ENCODE measurements around the gene FASTK. TPM values are rescaled to one million over a fixed set of nuclear protein-coding genes. Genes with fewer than 3 reads are reported as not detected.

Gene FASTK
- total RNA-seq, 1 experiment from 2014 or later = 141 TPM

DNA sequence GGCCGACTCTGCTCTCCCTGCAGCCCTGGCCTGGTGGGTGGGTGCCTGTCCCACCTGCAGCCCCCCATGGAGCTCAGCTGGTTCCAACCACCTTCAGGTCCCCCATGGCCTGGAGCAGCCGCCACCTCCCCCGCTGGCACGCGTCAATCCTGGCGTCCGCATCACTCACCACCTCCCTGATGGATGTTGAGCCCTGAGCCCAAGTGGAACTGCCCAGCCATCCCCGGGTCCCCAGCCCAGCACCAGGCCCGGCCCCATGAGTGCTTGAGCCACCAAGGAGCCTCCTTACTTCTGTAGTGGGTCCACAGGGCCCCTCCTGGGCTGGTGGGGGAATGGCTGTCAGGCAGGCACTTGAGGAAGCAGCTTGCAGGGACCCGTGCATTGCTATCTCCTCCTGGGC lies 20.3 kb upstream of the FASTK start:
- DNase-seq (ENCODE audit: low read depth) = no peak

DNA sequence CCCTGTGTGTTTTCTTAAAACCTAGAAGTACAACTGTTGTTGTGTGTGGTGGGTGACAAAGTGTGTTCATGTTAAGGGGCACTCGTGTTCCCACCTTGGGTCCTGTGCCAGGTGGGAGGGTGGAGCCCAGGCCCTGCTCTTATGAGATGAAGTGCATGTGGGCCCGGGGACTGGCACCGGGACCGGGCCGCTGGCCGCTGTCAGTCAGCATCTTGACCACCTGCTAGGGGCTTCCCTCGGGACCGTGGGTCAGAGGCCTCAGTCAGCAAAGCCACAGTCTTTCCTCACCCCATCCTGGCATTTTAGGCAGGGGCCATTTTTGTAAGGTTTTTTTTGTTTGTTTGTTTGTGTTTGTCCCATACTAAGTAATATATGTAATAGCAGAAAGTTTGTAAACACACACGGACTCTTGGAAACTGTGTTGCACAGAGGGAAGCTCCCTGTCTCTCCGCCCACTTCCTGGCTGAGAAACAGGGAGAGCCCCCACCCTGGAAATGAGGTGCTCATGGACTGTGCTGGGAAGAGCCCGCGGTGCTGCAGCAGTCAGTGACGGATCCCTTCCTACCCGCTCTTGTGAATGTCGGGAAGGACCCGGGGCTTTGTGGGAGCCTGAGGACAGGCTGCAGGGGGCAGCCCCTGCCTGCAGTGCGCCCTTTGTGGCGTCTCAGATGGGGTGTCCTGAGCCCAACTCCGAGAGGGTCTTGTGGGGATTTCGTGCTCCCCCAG lies 19.0 kb upstream of the FASTK start:
- DNase-seq (ENCODE audit: low read depth) = peak; percentile 57

DNA sequence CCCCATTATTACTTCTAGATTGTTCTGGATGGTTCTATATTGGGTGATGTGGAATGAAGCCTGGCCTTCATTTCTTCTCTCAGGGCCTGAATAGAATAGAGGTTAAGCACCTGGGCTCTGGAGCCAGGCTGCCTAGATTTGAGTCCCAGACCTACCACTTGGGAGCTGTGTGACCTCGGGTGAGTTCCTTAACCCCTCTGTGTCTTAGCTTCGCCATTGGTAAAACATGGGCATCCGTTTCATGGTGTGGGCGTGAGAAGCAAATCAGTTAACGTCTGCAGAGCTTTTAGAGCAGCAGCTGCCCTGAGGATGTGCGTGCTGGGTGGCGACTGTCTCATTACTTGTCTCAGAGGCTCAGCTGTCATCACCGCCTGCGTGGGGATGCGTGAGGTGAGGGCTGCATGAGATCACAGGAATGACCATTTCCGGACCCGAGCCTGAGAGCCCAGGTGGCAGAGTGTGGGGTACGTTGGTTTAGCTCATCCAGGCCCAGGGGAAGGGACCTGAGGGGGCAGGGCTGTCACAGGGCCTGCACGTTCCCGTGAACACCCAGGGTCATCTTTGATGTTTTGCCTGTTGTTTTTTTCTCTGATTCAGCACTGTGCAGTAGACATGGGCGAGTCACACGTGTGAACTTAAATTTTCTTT lies 15.3 kb upstream of the FASTK start:
- DNase-seq (ENCODE audit: low read depth) = peak; percentile 85

DNA sequence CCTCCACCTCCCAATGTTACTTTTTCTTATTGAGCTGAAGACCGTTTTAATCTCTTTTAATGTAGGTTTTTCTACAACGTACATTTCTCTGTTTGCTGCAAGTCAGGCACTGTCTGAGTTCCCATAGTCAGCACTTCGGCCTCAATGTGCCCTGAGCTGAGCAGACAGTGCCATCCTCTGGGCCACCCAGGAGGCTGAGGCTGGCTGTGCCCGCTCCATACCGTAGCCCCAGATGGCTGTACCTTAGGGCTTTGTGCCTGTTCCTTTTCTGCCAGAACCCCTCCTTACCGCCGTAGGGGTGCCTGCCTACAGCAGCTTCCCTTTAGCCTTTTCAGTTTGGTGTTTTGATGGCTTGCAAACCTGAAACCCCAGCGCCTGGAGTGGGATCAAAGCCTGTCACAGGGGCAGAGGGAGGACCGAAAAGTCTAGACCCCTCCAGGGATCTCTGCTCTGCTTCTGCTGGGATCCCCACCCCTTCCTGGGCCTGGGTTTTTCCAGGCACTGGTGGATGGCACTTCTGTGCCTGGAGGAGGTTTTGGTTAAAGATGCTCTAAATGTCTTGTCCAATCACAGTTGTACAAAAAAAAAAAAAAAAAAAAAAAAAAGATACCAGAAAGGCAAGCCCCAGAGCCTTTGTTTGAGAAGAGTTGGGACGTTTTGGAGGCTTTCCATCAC lies 14.7 kb upstream of the FASTK start:
- DNase-seq (ENCODE audit: low read depth) = no peak

DNA sequence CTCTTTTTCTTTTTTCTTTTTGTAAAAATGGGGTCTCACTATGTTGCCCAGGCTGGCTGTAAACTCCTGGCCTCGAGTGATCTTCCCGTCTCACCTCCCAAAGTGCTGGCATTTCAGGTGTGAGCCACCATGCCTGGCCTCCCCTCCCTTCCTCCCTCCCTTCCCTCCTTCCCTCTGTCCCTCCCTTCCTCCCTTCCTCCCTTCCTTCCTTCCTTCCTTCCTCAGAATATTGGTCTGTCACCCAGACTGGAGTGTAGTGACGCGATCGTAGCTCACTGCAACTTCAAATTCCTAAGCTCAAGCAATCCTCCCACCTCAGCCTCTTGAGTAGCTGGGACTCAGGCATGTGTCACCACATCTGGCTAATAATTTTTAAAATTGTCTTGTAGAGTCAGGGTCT lies 14.1 kb upstream of the FASTK start:
- no peak for DNase-seq (ENCODE audit: low read depth)

DNA sequence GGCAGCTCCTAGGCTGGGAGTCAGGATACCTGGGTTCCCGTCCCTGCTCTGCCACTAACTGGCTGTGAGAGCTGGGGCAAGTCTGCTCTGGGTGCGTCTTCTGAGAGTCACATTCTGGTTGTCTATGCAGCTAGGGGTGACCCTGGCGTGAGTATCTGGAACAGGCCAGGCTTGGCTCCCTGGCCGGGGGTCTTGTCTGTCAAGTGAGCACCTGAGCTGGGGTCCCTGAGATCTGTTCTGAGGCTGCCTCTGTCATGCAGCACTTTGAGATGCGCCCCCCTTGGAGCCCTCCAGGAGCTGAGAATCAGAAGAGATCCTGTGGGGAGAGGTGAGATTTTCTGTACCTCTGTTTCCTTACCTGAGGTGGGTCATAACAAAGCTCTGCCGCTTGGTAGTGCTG lies 13.1 kb upstream of the FASTK start:
- no peak for DNase-seq (ENCODE audit: low read depth)

DNA sequence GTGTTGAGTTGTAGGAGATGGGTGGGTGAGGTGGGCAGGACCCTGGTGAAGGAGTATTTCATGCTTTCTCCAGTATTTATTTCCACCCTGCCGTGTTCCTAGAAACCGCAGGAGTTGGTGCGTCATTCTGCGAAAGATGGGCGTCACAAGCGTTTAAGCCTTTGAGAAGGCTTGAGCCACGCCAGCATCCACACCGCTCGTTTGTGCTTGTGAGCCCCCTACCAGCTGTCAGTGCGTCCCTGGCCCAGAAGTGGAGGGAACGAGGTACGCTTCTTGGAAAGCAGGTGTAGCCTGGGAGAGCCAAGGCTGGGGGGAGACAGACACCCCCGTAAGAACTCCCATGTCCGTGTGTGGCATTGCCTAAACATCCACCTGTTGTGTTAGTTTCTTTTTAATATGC lies 11.4 kb upstream of the FASTK start:
- no peak for DNase-seq (ENCODE audit: low read depth)

DNA sequence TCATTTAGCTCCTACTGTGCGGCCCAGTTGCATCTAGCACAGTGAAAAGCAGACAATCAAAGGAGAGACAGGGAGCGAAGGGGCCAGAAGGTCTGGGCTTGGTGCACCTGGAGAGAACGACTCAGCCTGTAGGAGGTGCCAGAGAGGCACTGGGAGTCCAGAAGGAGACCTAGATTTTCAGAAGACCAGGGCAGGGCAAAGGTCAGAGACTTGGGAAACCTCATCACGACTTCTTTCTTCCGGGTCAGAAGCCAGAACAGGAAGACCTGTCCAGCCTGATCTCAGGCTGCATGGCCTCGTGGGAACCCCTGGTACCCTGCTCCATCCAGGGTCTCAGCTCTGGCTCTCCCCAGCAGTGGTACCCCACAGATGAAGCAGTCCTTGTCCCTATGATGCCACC lies 10.8 kb upstream of the FASTK start:
- DNase-seq (ENCODE audit: low read depth) = no peak

DNA sequence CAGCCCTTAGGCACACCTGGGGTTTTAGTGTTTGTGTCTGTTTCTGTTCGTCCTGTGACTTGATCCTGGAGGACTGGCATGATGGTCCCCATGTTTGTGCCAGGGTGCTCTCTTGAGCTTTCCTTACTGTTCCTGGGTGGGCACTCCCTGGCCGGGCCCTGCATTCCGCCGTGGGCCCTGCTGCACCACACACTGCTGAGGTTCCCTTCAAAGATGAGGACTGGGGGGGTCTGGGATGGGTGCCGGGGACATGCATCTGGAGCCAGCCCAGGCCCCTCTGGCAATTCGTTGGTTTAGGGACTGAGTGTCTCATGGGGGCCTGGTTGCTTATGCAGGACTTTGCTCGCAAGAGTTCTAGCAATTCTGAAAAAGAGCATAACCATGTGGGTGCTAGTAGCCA lies 10.4 kb upstream of the FASTK start:
- DNase-seq (ENCODE audit: low read depth) = no peak

DNA sequence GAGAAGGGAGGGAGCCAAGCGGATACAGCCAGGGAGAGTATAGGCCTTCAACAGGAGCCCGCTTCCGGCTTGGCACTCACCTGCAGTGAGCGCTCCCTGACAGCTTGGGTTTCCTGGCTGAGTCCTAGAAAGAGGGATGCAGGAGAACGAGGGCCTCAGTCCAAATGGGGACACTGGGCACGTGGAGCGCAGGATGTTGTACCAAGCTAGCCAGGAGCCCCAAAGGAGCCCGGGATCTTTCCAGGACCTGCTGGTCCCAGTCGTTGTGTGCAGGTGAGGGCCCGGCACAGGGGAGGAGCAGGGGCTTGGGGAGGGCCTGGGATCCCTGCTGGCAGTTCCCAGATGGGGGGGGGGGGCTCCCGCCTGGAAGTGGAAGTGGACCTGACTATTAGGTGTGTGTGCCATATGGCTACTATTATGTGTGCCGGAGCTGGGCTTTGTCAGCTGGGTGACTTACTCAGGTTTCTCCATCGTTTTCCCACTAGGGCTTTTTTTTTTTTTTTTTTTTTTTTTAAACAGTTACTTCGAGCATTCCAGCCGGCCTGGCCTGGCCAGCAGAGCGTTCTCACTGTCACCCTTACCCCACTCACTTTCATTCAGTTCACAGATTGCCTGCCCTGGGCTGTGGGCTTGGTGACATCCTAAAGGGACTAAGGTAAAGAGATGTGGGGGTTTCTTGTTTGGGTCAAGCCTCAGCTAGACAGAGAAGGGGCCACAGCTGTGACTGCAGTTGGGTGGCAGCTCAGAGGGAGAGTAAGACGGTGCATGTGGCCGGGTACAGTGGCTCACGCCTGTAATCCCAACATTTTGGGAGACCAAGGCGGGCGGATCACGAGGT lies 9.5 kb upstream of the FASTK start:
- no peak for DNase-seq (ENCODE audit: low read depth)

DNA sequence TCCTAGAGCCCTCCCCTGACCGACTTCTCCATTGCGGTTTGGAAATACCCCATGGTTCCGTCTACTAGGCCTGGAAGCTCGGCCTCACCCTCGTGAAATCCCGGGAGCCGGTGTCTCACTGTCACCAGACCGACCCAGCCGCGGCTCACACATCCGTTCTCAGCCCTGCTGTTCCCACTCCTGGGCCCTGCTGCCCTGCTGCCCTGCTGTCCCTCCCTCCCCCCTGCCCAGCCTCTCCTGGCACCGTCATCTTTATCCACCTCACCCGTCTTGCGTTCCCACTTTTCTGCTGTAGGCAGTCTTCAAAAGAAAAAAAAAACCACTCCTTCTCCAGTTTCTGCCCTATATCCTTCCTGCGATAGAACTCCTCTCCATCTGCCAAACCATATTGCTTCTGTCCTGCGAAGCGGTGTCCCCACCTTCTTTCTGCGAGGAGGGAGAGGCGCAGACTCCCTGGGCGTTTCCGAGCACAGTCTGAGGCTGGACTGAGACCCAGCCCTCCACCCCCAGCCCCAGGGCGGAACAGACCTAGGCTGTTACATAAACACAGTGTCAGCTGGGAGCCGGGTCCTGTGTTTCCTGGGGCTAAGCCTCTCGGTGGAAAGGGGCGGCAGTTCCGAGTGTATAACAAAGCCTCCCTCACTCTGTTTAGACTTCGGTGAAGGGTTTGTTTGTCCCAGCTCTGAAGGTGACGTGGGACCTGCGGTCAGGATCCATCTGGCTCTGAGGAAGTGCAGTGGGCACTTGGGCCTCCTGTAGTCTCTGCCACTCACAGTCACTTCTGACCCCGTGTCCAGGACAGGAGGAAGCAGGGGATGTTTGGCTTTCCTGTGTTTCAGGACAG lies 8.5 kb upstream of the FASTK start:
- peak; percentile 43 for DNase-seq (ENCODE audit: low read depth)

DNA sequence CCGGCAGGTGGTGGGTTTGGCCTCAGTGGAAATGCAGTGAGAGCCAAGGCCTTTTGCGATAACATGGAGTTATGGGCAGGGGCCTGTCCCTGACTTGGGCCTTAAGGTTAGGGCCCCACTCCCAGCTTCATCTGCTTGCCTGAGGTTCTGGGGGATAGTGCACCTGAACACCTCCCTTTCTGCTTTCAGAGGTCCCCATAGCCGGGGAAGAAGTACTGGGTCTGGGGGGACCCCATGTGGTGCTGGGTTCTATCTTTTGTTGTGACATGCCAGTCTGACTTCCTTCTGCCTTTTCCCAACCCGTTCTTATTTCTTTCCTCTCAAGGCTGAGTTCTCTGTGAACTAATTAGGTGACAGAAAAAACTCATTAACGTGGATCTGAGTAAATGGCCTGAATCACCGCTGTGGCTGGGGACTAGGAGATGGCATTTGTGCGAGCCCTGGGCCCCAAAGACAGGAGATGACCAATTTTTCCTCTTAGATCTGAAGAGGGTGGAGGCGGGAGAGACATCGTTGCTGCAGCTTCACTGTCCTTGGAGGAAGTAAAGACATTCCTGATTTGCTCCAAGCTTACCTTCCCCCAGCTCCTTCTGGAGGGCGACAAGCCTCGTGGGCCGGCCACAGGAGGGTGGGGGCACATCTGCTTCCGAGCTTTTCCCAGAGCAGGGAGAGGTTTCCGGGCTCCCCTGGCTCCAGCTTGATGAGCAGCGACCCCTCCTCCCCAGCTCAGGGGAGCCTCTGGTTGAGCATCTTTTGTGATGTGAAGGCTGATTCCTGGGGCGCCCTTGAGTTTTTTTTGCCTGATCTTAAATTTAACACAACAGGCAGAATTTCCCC lies 7.6 kb upstream of the FASTK start:
- DNase-seq (ENCODE audit: low read depth) = no peak

DNA sequence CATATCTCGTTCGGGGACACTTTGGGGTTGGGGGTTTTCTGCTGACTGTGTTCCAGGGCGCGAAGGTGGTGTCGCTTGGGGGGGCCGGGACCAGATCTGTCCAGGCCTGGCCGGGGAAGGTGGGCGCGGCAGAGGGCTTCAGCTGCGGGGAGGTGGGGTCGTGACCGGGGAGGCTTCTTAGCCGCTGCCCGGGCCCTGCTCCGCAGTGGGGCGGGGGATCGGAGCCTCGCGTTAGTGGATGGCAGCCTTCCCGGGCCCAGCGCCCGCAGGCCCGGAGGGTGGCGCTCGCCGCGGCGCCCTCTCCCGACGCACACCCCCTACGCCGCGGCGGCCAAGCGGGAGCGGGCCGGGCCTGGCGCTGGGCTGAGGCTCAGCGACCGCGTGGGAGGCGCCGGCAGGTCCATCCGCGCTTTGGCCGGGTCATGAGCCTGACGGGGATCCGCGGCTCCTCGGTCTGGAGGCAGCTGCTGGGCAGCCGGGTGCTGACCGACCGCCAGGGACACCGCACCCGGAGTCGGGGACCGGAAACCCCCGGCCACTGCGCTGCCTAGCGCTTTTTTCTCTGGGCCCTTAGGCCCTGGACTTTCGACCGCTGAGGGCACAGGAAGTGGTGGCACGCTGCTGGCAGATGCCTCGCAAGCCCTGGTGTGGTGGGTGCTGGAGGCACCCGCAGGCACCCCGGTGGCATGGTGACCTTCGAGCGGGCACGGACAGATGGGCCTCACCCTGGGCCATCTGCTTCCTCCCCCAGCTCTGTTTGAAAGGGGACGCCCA lies 6.8 kb upstream of the FASTK start:
- DNase-seq (ENCODE audit: low read depth) = peak; percentile 65

DNA sequence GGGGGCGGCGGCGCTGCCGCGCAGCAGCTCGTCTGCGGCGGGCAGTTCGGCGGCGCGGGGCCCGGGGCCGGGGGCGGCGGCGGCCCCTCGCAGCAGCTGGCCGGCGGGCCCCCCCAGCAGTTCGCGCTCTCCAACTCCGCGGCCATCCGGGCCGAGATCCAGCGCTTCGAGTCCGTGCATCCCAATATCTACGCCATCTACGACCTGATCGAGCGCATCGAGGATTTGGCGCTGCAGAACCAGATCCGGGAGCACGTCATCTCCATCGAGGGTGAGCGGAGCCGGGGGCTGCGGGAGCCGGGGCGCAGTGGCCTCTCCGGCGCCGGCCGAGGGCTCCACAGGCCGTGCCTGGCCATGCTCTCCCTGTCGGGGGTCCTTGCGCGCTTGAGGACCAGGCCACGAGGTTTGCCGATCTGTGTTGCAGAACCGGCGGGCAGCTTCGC lies 6.2 kb upstream of the FASTK start:
- peak; percentile 44 for DNase-seq (ENCODE audit: low read depth)

DNA sequence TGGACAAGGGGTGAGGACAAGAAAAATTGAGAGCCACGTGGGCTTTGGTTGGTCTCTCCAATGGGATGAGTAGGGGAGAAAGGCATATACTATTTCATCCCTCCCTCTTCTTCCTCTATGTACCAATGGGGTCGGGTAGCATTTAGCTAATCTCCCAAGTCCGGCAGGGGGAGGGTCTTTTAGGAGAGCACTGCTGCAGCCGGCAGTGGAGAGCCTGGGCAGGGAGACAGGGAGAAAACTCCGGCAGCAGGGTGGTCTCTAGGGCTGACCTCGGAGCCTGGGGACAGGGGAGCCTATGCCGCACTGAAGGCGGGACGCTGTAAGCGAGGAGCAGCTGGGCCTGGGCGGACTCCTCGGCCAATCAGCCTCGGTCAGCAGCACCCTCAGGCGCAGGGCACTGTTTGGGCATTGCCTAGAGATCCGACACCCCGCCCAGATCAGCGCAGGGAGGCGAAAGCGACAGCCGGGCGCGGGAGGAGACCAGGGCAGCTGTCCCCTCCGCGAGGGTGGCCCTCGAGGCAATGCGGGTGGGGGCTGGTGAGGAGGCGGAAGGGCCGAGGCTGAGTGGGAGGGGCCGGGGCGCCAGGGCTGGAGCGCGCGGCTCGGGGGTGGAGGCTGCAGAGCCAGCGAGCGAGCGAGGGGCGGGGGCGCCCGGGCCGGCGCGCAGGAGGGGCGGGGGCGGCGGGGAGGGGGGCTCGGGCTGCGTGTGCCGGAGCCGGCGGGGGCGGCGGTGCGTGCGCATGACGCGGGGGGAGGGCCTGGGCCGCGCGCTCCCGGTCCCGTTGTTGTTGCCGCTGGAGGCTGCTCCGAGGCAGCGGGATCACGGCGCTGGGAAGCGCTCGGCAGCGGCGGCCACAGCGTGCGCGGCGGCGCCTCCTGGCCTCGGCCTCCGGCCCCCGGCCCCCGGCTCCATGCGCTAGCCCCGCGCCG lies 5.3 kb upstream of the FASTK start, which contains the start of gene AGAP3:
TSS of gene AGAP3 (plus strand) at position 785 of the 930 bp plus-strand sequence. CDS start 267 bp downstream, outside the sequence.
- peak; percentile 94 for DNase-seq (ENCODE audit: low read depth)

DNA sequence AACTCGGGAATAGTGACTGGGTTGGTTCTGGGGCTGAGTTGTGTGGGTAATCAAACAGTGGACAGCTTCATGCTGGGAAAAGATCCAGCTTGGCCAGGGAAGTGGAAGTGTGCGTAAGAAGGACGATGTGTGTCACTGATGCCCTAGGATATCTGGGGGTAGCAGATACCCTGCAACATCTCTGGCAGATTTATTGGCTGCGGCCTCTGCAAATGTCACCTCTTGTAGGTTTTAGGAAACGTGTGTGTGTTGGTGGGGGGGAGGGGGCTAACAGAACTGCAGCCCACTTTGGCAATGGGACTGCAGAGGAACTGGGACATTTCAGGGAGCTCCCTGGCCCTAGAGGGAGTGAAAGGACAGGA lies 4.7 kb upstream of the FASTK start:
- DNase-seq (ENCODE audit: low read depth) = no peak

DNA sequence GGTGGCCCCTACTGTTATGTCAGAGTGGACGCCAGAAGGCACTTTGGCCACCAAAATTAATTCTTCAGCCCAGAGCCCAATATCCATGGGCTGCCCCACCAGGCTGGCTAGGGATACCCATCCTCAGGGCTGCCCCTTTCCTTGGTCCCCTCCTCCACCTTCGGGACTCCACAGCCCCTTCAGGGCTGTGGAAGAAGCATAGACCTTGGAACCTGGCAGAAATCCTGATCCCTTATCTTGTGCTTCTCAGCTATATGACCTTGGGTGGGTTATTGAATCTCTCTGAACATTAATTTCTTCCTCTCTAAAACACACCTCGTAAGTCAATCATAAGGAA lies 3.2 kb upstream of the FASTK start:
- no peak for DNase-seq (ENCODE audit: low read depth)
